Hepatocyte (in vitro differentiated cells): Measurements from ENCODE around the gene RNF208. TPM values are rescaled to one million over a fixed set of nuclear protein-coding genes. Genes with fewer than 3 reads are reported as not detected.

Experiments used
- DNase-seq: peaks from one replicate; pipeline ENCODE4 v3.0.0-alpha.2; 2016; ENCODE audit warnings: low spot score
- H2AFZ ChIP-seq: fragments of 200-600 bp; sonication (generic); 2 replicates; pipeline ENCODE4 v1.6.0; 2016; ENCODE audit warnings: antibody characterized with exemption, mild to moderate bottlenecking
- H3K27ac ChIP-seq: fragments of 200-600 bp; sonication (generic); 2 replicates; pipeline ENCODE4 v1.5.1; 2016; ENCODE audit warnings: mild to moderate bottlenecking
- H3K27me3 ChIP-seq: fragments of 200-600 bp; sonication (generic); 2 replicates; pipeline ENCODE4 v1.6.1; 2016
- H3K36me3 ChIP-seq: fragments of 200-600 bp; sonication (generic); replicated peaks from 2 replicates; pipeline ENCODE4 v1.5.1; 2016; ENCODE audit warnings: low read depth; ENCODE audit not compliant: insufficient read depth
- H3K4me1 ChIP-seq: fragments of 200-600 bp; sonication (generic); 2 replicates; pipeline ENCODE4 v1.5.1; 2016; ENCODE audit warnings: mild to moderate bottlenecking, moderate library complexity; ENCODE audit not compliant: insufficient read depth
- H3K4me2 ChIP-seq: fragments of 200-600 bp; sonication (generic); 2 replicates; pipeline ENCODE4 v1.6.0; 2016
- H3K4me3 ChIP-seq: fragments of 200-600 bp; sonication (generic); 2 replicates; pipeline ENCODE4 v1.5.1; 2016; ENCODE audit warnings: mild to moderate bottlenecking
- H3K79me2 ChIP-seq: fragments of 200-600 bp; sonication (generic); 2 replicates; pipeline ENCODE4 v1.6.0; 2017; ENCODE audit warnings: mild to moderate bottlenecking
- H3K9me2 ChIP-seq: fragments of 200-600 bp; sonication (generic); replicated peaks from 2 replicates; pipeline ENCODE4 v1.6.0; 2017; ENCODE audit warnings: mild to moderate bottlenecking; ENCODE audit not compliant: insufficient read depth
- H3K9me3 ChIP-seq: fragments of 200-600 bp; sonication (generic); 2 replicates; pipeline ENCODE4 v1.5.1; 2016; ENCODE audit warnings: low read depth, mild to moderate bottlenecking
- H4K20me1 ChIP-seq: fragments of 200-600 bp; sonication (generic); 2 replicates; pipeline ENCODE4 v1.6.0; 2016; ENCODE audit warnings: mild to moderate bottlenecking; ENCODE audit not compliant: insufficient read depth, poor library complexity, severe bottlenecking
- EZH2 ChIP-seq: fragments of 200-600 bp; sonication (generic); IDR thresholded peaks from 2 replicates; pipeline ENCODE4 v1.6.1; 2016; ENCODE audit warnings: antibody characterized with exemption, mild to moderate bottlenecking, borderline replicate concordance
- EZH2phosphoT487 ChIP-seq: fragments of 200-600 bp; sonication (generic); IDR thresholded peaks from one replicate; pipeline ENCODE4 v1.6.1; 2018; ENCODE audit warnings: antibody characterized with exemption, mild to moderate bottlenecking, low read depth, moderate library complexity; ENCODE audit not compliant: unreplicated experiment, severe bottlenecking
- whole genome bisulfite sequencing: methylation state at CpG from one replicate; pipeline ENCODE4 v1.1.6; 2016; ENCODE audit warnings: low lambda C conversion rate; ENCODE audit errors: missing lambda C conversion rate; 5-methylcytosine and 5-hydroxymethylcytosine counted together
- polyA plus RNA-seq: library from polyadenylated mRNA; unstranded; fragments of >200 nt; fragmentation: Nextera tagmentation; extraction: Ambion mirVana; gene quantifications from 2 replicates; pipeline ENCODE4 v1.2.1, GENCODE V29; 2016
- total RNA-seq: library from RNA; depleted of rRNA; stranded (reverse); fragments of >200 nt; gene quantifications from 2 replicates; pipeline ENCODE4 v1.2.3, GENCODE V29; 2014
- TF ChIP-seq, protein P1 (sequence below): fragments of 200-600 bp; sonication (generic); IDR thresholded peaks from 2 replicates; pipeline ENCODE4 v1.5.1; 2016; ENCODE audit warnings: antibody characterized with exemption, mild to moderate bottlenecking; ENCODE audit not compliant: poor library complexity

The RNF208 gene
- total and polyA plus RNA-seq, 2 experiments from 2014 or later, result 1.6 to 3.3 TPM

DNA sequence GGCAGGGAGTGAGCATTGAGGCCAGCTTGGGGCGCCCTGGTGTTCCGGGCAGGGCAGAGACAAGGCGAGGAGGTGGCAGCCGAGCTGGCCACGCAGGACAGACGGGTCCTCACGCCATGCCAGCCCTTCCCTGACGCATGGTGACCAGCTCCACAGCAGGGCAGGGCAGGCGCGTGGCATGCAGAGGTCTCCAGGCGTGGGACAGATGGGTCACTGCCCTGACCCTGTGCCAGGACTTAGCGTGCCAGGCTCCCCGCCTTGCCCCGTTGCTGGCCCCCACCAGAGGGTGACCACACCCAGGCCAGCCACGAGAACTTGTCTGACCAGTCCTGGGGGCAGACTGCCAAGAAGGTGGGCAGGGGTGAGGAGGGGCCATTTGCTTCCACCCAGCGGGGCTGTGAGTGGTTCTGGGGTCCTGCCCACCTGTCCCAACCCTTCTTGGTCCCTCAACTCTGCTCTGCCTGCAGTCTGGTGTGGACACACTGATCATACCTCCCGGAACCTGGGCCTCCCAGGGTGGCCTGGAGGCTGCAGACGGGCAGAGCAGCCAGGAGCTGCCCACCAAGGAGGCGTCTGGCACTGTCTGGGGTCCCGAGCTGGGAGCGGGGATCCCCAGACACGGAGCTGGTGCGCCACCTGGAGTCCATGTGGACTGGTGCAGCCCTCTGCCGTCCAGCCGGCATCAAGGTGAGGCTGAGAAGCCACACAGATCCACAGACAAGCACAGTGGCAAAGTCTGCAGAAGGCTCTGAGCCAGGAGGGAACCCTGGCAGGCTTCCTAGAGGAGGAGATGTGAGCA is 5.2 kb upstream of the RNF208 start, which contains the start of gene RNF224:
Gene RNF224, plus strand, starts transcription at position 449 of the 799 bp plus-strand sequence. CDS start 834 bp downstream, outside the sequence.
- peak; percentile 90 for DNase-seq
- H2AFZ ChIP-seq, result no peak within 1 kb of the TSS
- no peak within 1 kb of the TSS for H3K4me3 ChIP-seq
- H4K20me1 ChIP-seq, result no peaks in the 10 kb centered on the region
- H3K9me3 ChIP-seq, result no peaks in the 10 kb centered on the region
- peak within 1 kb of the TSS; percentile 46 for H3K27ac ChIP-seq
- peak within 1 kb of the TSS; percentile 65 for H3K4me2 ChIP-seq
- H3K4me1 ChIP-seq, result peaks cover 56% of the 10 kb centered on the region
- 50% methylated on average over 25 of the region's 25 CpGs for WGBS
- H3K79me2 ChIP-seq, result no peaks in the 10 kb centered on the region
- no peaks in the 10 kb centered on the region for H3K36me3 ChIP-seq
- no peaks in the 10 kb centered on the region for H3K9me2 ChIP-seq
- H3K27me3 ChIP-seq, result no peaks in the 10 kb centered on the region
- no peak for TF ChIP-seq EZH2phosphoT487
- TF ChIP-seq, protein P1, sequence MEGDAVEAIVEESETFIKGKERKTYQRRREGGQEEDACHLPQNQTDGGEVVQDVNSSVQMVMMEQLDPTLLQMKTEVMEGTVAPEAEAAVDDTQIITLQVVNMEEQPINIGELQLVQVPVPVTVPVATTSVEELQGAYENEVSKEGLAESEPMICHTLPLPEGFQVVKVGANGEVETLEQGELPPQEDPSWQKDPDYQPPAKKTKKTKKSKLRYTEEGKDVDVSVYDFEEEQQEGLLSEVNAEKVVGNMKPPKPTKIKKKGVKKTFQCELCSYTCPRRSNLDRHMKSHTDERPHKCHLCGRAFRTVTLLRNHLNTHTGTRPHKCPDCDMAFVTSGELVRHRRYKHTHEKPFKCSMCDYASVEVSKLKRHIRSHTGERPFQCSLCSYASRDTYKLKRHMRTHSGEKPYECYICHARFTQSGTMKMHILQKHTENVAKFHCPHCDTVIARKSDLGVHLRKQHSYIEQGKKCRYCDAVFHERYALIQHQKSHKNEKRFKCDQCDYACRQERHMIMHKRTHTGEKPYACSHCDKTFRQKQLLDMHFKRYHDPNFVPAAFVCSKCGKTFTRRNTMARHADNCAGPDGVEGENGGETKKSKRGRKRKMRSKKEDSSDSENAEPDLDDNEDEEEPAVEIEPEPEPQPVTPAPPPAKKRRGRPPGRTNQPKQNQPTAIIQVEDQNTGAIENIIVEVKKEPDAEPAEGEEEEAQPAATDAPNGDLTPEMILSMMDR, result peak; percentile 84

DNA sequence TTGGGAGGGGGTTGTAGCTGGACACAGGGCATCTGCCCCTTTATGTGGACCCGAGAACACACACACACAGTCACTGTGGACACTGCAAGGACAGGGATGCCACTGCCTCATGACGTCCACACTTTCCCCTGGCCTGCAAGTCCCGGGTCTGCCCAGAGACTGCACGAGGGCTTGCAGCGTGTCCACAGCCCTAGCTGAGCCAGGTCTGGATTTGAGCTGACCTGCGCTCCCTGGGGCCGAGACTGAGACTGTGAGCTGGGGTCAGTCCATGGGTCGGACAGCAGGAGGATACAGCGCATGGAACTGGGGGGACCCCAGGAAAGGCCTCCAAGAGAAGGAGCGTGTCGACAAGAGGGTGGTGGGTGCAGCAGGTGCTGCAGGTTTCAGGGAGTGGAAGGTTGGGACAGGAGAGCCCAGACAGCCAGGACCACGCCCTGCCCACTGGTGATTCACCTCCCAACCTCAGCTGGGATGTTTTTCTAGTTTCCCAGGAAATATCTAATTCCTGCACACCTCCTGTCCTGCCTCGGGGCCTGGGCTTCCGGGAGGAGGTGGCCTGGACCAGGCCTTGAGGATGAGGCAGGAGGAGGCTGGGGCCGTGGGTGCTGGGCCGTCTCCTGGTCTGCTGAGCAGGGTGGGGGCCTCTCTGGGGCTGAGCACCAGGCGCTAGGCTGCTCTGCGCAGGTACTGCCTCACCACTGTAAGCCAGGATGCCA is 4.5 kb upstream of the RNF208 start:
- no peaks in the 10 kb centered on the region for H3K27me3 ChIP-seq
- DNase-seq, result no peak
- peaks cover 56% of the 10 kb centered on the region for H3K4me1 ChIP-seq
- H4K20me1 ChIP-seq, result no peaks in the 10 kb centered on the region
- H3K9me3 ChIP-seq, result no peaks in the 10 kb centered on the region
- no peak for TF ChIP-seq EZH2phosphoT487
- TF ChIP-seq, protein P1, result no peak
- no peak for TF ChIP-seq EZH2
- no peaks in the 10 kb centered on the region for H3K79me2 ChIP-seq
- WGBS, result 77% methylated on average over 18 of the region's 18 CpGs
- H3K9me2 ChIP-seq, result no peaks in the 10 kb centered on the region
- no peaks in the 10 kb centered on the region for H3K36me3 ChIP-seq
- no peak overlapping the region for H3K4me3 ChIP-seq
- peak overlapping the region; percentile 46 for H3K27ac ChIP-seq
- H3K4me2 ChIP-seq, result peak overlapping the region; percentile 65
- no peak overlapping the region for H2AFZ ChIP-seq

DNA sequence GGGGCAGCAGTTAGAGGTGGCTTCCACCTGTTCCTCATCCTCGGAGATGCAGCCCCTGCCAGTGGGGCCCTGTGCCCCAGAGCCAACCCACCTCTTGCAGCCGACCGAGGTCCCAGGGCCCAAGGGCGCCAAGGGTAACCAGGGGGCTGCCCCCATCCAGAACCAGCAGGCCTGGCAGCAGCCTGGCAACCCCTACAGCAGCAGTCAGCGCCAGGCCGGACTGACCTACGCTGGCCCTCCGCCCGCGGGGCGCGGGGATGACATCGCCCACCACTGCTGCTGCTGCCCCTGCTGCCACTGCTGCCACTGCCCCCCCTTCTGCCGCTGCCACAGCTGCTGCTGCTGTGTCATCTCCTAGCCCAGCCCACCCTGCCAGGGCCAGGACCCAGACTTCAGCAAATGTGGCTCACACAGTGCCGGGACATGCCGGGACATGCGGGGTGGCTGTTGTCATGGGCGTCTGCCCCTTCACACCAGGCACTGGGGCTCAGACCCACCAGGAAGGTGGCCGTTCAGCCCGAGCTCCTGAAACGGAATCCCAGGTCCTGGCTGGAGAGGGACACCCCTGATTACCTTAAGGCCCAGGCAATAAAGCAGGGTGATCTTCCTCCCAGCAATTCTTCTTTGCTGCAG is 3.8 kb upstream of the RNF208 start:
- no peaks in the 10 kb centered on the region for H3K9me2 ChIP-seq
- TF ChIP-seq EZH2phosphoT487, result no peak
- TF ChIP-seq, protein P1, result no peak
- TF ChIP-seq EZH2, result no peak
- no peak overlapping the region for H3K4me3 ChIP-seq
- H3K27me3 ChIP-seq, result no peaks in the 10 kb centered on the region
- no peak overlapping the region for H2AFZ ChIP-seq
- no peaks in the 10 kb centered on the region for H3K9me3 ChIP-seq
- no peak for DNase-seq
- peaks cover 51% of the 10 kb centered on the region for H3K4me1 ChIP-seq
- H3K36me3 ChIP-seq, result no peaks in the 10 kb centered on the region
- H3K79me2 ChIP-seq, result no peaks in the 10 kb centered on the region
- H3K4me2 ChIP-seq, result no peak overlapping the region
- 91% methylated on average over 21 of the region's 21 CpGs for WGBS
- H4K20me1 ChIP-seq, result no peaks in the 10 kb centered on the region
- H3K27ac ChIP-seq, result no peak overlapping the region
